Measurements from ENCODE around the gene OR52M1.

DNA sequence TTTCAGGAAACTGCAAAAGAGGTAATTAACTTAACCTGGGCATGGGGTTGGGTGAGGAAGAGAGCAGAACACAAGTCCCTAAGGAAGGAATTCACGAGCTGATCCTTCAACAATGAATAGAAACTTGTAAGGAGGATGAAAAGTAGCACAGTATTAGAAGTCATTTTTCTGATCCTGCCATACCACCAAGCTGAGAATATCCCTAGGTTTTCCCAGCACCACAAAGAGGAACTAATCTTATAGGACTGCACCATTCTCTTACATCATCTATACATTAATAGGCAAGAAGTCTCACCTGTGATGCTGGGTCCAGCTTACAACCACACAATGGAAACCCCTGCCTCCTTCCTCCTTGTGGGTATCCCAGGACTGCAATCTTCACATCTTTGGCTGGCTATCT lies 48.7 kb downstream of the OR52M1 start, which contains the start of gene OR52I1:
- TF ChIP-seq, protein P1, sequence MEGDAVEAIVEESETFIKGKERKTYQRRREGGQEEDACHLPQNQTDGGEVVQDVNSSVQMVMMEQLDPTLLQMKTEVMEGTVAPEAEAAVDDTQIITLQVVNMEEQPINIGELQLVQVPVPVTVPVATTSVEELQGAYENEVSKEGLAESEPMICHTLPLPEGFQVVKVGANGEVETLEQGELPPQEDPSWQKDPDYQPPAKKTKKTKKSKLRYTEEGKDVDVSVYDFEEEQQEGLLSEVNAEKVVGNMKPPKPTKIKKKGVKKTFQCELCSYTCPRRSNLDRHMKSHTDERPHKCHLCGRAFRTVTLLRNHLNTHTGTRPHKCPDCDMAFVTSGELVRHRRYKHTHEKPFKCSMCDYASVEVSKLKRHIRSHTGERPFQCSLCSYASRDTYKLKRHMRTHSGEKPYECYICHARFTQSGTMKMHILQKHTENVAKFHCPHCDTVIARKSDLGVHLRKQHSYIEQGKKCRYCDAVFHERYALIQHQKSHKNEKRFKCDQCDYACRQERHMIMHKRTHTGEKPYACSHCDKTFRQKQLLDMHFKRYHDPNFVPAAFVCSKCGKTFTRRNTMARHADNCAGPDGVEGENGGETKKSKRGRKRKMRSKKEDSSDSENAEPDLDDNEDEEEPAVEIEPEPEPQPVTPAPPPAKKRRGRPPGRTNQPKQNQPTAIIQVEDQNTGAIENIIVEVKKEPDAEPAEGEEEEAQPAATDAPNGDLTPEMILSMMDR (IDR thresholded peaks at IDR 0.05), result no peak
- no peak for TF ChIP-seq POLR2A (IDR thresholded peaks at IDR 0.05)
